MCF 10A (cell line): Measurements from ENCODE around the gene CD2AP. TPM values are rescaled to one million over a fixed set of nuclear protein-coding genes. Genes with fewer than 3 reads are reported as not detected.
A peak's percentile ranks its signal among the peaks of the same experiment; 100 is the strongest.

Experiments
- BruUV-seq: library from RNA; stranded (reverse); fragments of 400-500 nt; replicated peaks from 2 replicates; lab custom pipeline; 2021; lab: Mats Ljungman, UMichigan
- CTCF ChIA-PET: fragments of 300-600 bp; sonication (Branson Sonifier 250); formaldehyde crosslinking; extraction: SDS; loops from one replicate; lab custom pipeline; 2021; ENCODE audit warnings: antibody characterized with exemption, inconsistent platforms; lab: Yijun Ruan, JAX
- POLR2A ChIA-PET: fragments of 300-600, 350-650 bp; sonication (Branson Sonifier 250); formaldehyde crosslinking; extraction: SDS; loops from one replicate; lab custom pipeline; 2020; ENCODE audit warnings: antibody characterized with exemption, inconsistent platforms; lab: Yijun Ruan, JAX
- DNase-seq: peaks from one replicate; pipeline ENCODE4 v3.0.0-alpha.2; 2018; ENCODE audit not compliant: unreplicated experiment
- H3K27ac Mint-ChIP-seq: one replicate; pipeline ENCODE4 v1.8.0; 2022; ENCODE audit warnings: mild to moderate bottlenecking, low read depth, mixed read lengths; ENCODE audit not compliant: unreplicated experiment
- H3K27me3 Mint-ChIP-seq: one replicate; pipeline ENCODE4 v1.8.0; 2022; ENCODE audit warnings: mixed read lengths; ENCODE audit not compliant: insufficient read depth, unreplicated experiment
- H3K36me3 Mint-ChIP-seq: one replicate; pipeline ENCODE4 v1.8.0; 2022; ENCODE audit warnings: mild to moderate bottlenecking, moderate library complexity, mixed read lengths; ENCODE audit not compliant: insufficient read depth, unreplicated experiment
- H3K4me1 Mint-ChIP-seq: one replicate; pipeline ENCODE4 v1.8.0; 2022; ENCODE audit warnings: mixed read lengths; ENCODE audit not compliant: insufficient read depth, unreplicated experiment
- H3K4me3 Mint-ChIP-seq: one replicate; pipeline ENCODE4 v1.8.0; 2022; ENCODE audit warnings: mild to moderate bottlenecking, moderate library complexity, mixed read lengths; ENCODE audit not compliant: unreplicated experiment
- H3K9me3 Mint-ChIP-seq: one replicate; pipeline ENCODE4 v1.8.0; 2022; ENCODE audit warnings: mixed read lengths; ENCODE audit not compliant: unreplicated experiment
- intact Hi-C: fragments of 100-400 bp; cut with micrococcal nuclease; formaldehyde crosslinking; loops from 2 replicates; pipeline ENCODE4 v1.14.1; 2022
- total RNA-seq: library from RNA; stranded (reverse); gene quantifications from 2 replicates; pipeline ENCODE4 v1.2.3, GENCODE V29; 2022
- TF ChIP-seq, protein P1 (sequence below): fragments of 200-600 bp; IDR thresholded peaks from one replicate; pipeline ENCODE4 v1.8.0; 2022; ENCODE audit warnings: antibody characterized with exemption, mild to moderate bottlenecking; ENCODE audit not compliant: unreplicated experiment

CD2AP gene
- total RNA-seq, 1 experiment from 2014 or later = 40.3 TPM

DNA sequence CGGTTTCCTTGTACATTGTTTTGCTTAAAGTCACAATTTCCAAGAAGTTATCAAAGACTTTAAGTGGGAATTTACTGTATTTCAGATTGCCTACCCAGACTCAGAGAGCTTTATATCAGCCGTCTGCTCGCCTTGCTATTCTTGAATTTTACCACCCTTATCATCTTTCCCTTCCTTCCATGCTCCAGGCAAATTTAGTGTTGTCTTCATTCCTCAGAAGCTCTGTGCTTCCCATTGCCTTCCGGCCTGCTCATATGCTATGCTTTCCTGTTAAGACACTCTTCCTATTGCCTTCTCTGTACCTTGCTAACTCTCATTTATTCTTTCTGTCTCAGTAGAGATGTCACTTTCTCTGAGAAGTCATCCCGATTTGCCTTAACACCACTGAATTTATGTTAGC is 52.1 kb downstream of the CD2AP start:
- Mint-ChIP-seq H3K27me3 (no peaks in the 10 kb centered on the region), H3K4me3 (no peak overlapping the region), H3K27ac (peak overlapping the region; percentile 11), H3K36me3 (peaks cover 24% of the 10 kb centered on the region), H3K9me3 (no peaks in the 10 kb centered on the region), H3K4me1 (peaks cover 15% of the 10 kb centered on the region)
- POLR2A ChIA-PET = interaction anchor here (1.9 kb wide), 1 partner anchor 11 kb away, joined by 4 read pairs; no protein-coding TSS in a partner anchor
- CTCF ChIA-PET = interaction anchor here (1.2 kb wide), 1 partner anchor 13 kb away, joined by 6 read pairs; no protein-coding TSS in a partner anchor
- DNase-seq = no peak
- TF ChIP-seq, protein P1, sequence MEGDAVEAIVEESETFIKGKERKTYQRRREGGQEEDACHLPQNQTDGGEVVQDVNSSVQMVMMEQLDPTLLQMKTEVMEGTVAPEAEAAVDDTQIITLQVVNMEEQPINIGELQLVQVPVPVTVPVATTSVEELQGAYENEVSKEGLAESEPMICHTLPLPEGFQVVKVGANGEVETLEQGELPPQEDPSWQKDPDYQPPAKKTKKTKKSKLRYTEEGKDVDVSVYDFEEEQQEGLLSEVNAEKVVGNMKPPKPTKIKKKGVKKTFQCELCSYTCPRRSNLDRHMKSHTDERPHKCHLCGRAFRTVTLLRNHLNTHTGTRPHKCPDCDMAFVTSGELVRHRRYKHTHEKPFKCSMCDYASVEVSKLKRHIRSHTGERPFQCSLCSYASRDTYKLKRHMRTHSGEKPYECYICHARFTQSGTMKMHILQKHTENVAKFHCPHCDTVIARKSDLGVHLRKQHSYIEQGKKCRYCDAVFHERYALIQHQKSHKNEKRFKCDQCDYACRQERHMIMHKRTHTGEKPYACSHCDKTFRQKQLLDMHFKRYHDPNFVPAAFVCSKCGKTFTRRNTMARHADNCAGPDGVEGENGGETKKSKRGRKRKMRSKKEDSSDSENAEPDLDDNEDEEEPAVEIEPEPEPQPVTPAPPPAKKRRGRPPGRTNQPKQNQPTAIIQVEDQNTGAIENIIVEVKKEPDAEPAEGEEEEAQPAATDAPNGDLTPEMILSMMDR = no peak
- no TSS peak for BruUV-seq
- intact Hi-C loops = no loop called here

DNA sequence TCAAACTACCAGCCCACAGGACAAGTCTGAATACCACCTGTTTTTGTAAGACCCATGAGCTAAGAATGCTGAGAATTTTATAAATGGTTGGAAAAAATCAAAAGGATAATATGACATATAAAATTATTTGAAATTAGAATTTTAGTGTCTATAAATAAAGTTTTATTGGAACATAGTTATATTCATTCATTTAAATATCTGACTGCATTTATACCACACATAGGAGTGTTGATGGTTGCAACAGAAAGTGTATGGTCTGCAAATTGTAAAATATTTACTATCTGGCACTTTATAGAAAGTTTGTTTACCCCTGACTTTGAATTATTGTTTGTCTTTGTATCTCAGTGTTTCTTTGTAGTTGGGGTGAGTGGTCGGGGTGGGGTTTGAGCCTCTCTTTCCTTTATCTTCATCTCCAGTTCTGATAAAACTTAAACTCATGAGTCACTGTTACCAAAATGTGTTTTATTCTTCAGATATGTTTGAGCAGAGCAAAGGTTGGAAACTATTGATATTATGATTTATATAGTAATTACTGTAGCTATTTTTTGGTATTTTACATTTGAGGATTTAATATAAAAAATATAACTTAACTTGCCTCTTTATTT is 55.5 kb downstream of the CD2AP start:
- no peaks in the 10 kb centered on the region for H3K9me3 Mint-ChIP-seq
- no peak overlapping the region for H3K27ac Mint-ChIP-seq
- peaks cover 5% of the 10 kb centered on the region for H3K4me1 Mint-ChIP-seq
- TF ChIP-seq, protein P1 = no peak
- POLR2A ChIA-PET = no interaction called here
- intact Hi-C loops = no loop called here
- no peaks in the 10 kb centered on the region for H3K27me3 Mint-ChIP-seq
- no TSS peak for BruUV-seq
- H3K36me3 Mint-ChIP-seq = peaks cover 27% of the 10 kb centered on the region
- DNase-seq = no peak
- no peak overlapping the region for H3K4me3 Mint-ChIP-seq
- CTCF ChIA-PET = interaction anchor here (0.8 kb wide), 1 partner anchor 98 kb away, joined by 5 read pairs; no protein-coding TSS in a partner anchor

DNA sequence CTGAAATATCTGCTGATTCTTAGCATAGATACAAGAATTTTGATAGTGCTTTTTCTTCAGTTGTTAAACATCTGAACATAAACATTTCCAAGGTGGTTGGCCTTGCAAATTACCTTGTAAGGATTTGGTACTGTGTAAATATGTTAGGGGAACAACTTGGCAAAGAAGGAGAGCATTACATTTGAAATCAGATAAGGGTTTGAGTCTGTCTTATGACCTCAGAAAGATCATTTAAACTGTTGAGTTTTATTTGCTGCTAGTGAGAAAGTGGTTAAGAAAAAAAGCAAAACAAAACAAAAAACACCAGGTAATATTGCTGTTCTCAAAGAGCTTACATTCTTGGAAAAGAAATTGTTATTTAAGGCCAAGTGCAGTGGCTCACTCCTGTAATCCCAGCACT is 56.5 kb downstream of the CD2AP start:
- H3K4me1 Mint-ChIP-seq = peaks cover 5% of the 10 kb centered on the region
- no peaks in the 10 kb centered on the region for H3K9me3 Mint-ChIP-seq
- no peak overlapping the region for H3K27ac Mint-ChIP-seq
- intact Hi-C loops = no loop called here
- CTCF ChIA-PET = interaction anchor here (0.6 to 0.8 kb wide), 2 partner anchors 10 to 97 kb away, joined by 3 to 5 read pairs; no protein-coding TSS in a partner anchor
- DNase-seq = no peak
- no TSS peak for BruUV-seq
- POLR2A ChIA-PET = interaction anchor here (1.1 kb wide), 1 partner anchor 10 kb away, joined by 4 read pairs; no protein-coding TSS in a partner anchor
- H3K36me3 Mint-ChIP-seq = peaks cover 32% of the 10 kb centered on the region
- TF ChIP-seq, protein P1 = no peak
- no peaks in the 10 kb centered on the region for H3K27me3 Mint-ChIP-seq
- H3K4me3 Mint-ChIP-seq = no peak overlapping the region

DNA sequence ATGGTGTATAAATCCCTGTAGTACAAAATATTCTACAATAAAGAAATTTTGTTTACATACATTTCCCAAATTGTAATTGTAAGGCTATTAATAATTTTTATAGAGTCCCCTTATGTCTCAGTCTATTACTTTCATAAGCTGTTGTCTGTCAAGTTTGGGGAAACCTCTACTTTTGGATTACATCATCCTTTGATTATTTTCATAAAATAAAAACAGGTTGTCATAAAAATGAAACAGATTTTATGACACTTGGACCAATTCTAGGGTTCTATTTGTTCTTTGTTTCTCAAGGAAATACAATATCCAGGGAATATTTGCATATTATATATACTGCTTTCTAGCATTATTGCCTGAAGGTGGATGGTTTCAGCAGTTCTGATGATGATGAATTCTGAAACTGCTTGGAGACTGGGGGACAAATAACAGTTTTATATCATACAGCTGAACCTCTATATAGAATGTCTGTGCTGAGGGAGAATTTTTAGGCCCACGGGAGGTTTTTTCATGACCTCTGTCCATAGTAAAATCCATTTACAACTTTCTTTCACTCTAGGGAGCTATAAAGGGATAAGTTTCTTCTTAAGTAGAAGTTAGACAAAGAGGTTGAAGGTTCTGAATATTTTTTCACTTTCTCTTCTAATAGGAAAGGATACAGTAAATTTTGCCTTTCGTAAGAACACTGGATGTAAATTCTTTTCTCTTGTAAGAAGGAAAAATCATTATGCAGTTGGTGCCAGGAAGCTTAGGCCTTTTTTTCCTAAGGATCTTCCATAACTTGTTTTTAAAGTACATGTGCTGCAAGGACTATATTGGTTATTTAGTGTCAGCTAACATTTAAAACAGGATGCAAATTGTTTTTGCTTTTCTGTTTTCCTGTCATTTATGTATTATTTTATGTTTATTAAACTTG is 58.0 kb downstream of the CD2AP start:
- ChIA-PET CTCF (no interaction called here), POLR2A (interaction anchor here (0.5 to 1.1 kb wide), 2 partner anchors 9 to 60 kb away, joined by 3 to 4 read pairs; no protein-coding TSS in a partner anchor)
- no peaks in the 10 kb centered on the region for H3K27me3 Mint-ChIP-seq
- intact Hi-C loops = no loop called here
- DNase-seq = no peak
- no peaks in the 10 kb centered on the region for H3K9me3 Mint-ChIP-seq
- H3K27ac Mint-ChIP-seq = no peak overlapping the region
- H3K4me3 Mint-ChIP-seq = no peak overlapping the region
- peaks cover 32% of the 10 kb centered on the region for H3K36me3 Mint-ChIP-seq
- peaks cover 5% of the 10 kb centered on the region for H3K4me1 Mint-ChIP-seq
- no TSS peak for BruUV-seq
- TF ChIP-seq, protein P1 = no peak
